GM19193 (cell line): ENCODE results near the gene MYBPC3.

ENCODE experiments used
- POLR2A ChIP-seq: IDR thresholded peaks from 4 replicates; pipeline ENCODE4 v1.6.1; 2011; ENCODE audit not compliant: insufficient read depth, insufficient read length; ENCODE audit errors: extremely low read depth

The MYBPC3 gene

GRCh38 chr11:47296045-47296444 is 56.5 kb downstream of the MYBPC3 start:
- TF ChIP-seq POLR2A, result no peak

- no peak for TF ChIP-seq POLR2A
Measured at GRCh38 chr11:47295385-47295784, 57.1 kb downstream of the MYBPC3 start.

- no peak for TF ChIP-seq POLR2A
Measured at GRCh38 chr11:47289856-47290255, 62.6 kb downstream of the MYBPC3 start.

- TF ChIP-seq POLR2A, result no peak
Measured at GRCh38 chr11:47288066-47288465, 64.4 kb downstream of the MYBPC3 start.

GRCh38 chr11:47285969-47286770 is 66.3 kb downstream of the MYBPC3 start:
- no peak for TF ChIP-seq POLR2A

GRCh38 chr11:47284151-47284550 is 68.4 kb downstream of the MYBPC3 start:
- TF ChIP-seq POLR2A, result no peak

- no peak for TF ChIP-seq POLR2A
Measured at GRCh38 chr11:47282462-47282861, 70.0 kb downstream of the MYBPC3 start.
